WI38 (cell line): ENCODE results near the gene ETDB.
"Not testable (repeated sequence)": the region's sequence is repeated elsewhere in the genome, so short reads cannot be mapped to it uniquely, and the experiment has no call there.

Experiments
- H3K4me3 ChIP-seq: 2 replicates; pipeline ENCODE4 v1.5.1; 2011; ENCODE audit warnings: low read depth, mild to moderate bottlenecking, control low read depth, low read length
- TF ChIP-seq, protein P1 (sequence below): IDR thresholded peaks from 2 replicates; pipeline ENCODE4 v1.5.1; 2012; ENCODE audit warnings: low read depth, mild to moderate bottlenecking, control low read depth, low read length

Gene ETDB

GRCh38 chrX:135099493-135099783 lies 20.9 kb downstream of the ETDB start:
- TF ChIP-seq, protein P1, sequence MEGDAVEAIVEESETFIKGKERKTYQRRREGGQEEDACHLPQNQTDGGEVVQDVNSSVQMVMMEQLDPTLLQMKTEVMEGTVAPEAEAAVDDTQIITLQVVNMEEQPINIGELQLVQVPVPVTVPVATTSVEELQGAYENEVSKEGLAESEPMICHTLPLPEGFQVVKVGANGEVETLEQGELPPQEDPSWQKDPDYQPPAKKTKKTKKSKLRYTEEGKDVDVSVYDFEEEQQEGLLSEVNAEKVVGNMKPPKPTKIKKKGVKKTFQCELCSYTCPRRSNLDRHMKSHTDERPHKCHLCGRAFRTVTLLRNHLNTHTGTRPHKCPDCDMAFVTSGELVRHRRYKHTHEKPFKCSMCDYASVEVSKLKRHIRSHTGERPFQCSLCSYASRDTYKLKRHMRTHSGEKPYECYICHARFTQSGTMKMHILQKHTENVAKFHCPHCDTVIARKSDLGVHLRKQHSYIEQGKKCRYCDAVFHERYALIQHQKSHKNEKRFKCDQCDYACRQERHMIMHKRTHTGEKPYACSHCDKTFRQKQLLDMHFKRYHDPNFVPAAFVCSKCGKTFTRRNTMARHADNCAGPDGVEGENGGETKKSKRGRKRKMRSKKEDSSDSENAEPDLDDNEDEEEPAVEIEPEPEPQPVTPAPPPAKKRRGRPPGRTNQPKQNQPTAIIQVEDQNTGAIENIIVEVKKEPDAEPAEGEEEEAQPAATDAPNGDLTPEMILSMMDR: no peak
- H3K4me3 ChIP-seq: no peak overlapping the region; the same call in 1 of the 2 replicates

- H3K4me3 ChIP-seq: not testable (repeated sequence)
Measured at GRCh38 chrX:135097196-135097744, 23.1 kb downstream of the ETDB start.

- TF ChIP-seq, protein P1: no peak
- no peak overlapping the region for H3K4me3 ChIP-seq
Measured at GRCh38 chrX:135095715-135096114, 24.6 kb downstream of the ETDB start.

DNA sequence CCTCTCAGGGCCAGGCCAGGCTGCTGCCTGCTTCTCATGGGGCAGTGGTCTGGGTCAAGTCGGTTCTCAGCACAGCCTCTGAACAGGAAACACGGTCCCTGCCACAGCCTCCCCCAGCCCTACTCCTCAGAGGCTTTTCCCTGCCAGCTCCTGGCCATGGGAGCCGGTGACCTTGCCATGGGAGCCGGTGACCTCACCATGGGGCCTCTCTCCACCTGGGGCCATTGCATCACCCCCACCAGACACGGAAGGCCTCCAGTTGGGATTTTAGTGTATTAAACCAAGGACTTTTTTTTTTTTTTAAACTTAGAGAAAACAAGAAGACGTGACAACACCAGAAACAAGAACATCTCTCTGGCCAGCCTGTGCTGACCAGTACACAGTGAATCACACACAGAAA lies 25.6 kb downstream of the ETDB start:
- TF ChIP-seq, protein P1: no peak
- H3K4me3 ChIP-seq: no peak overlapping the region

GRCh38 chrX:135089126-135089525 lies 31.2 kb downstream of the ETDB start:
- TF ChIP-seq, protein P1: no peak
- no peak overlapping the region for H3K4me3 ChIP-seq

DNA sequence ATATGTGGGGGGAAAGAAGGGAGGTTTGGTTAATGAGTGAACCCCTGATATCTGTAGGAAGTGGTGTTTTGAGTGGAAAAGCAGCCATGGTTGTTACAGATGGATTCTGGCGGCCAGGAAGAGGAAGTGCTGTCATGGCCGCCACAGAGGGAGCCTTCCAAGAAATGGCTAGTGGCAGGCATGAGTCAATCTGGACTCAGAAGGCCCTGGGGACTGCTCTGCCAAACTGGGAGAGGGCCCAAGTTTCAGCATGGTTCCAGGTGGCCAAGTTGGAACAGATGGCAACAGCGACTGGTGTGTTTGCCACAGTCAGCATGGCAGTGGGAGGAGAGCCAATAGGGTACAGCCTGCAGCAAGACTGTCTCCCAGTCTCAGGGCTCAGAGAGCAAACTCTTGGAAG lies 32.5 kb downstream of the ETDB start:
- TF ChIP-seq, protein P1: no peak
- no peak overlapping the region for H3K4me3 ChIP-seq

- TF ChIP-seq, protein P1: peak; percentile 56
- H3K4me3 ChIP-seq: no peak overlapping the region
Measured at GRCh38 chrX:135086197-135086854, 34.0 kb downstream of the ETDB start.
